Fibroblast of skin of right quadriceps (primary cell): ENCODE data around the gene CLEC6A.
"Not testable (repeated sequence)": the region's sequence is repeated elsewhere in the genome, so short reads cannot be mapped to it uniquely, and the experiment has no call there.

Source experiments
- DNase-seq: peaks from one replicate; pipeline ENCODE4 v3.0.0-alpha.2; 2013

Gene CLEC6A

DNA sequence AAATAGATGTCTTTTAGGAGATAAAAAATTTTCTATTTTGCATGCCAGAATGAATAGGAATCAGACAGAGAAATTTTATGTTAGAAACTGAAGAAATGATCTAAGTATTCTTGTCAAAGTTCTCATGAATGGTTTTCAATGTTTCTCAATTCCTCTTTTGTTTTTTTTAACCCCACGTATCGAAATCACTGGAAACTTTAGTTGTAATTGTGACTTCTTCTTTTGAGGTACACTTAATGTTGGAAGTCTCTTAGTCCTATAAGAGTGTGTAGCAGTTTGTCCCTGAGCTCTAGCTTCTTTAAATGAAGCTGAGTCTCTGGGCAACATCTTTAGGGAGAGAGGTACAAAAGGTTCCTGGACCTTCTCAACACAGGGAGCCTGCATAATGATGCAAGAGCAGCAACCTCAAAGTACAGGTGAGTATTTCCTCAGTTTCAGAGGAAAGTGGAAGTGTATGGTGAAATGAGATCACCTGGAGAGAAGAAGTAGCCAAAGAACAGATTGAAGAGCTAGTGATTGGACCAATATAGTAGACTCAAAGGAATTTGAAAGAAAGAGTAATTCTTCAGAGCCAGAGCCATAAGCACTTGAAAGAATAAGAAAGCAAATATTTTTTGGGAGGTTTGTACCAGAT lies at the start of gene CLEC6A:
Gene CLEC6A (plus strand): TSS at position 236 of the 634 bp plus-strand sequence. CDS start 150 bp downstream, at position 386.
- no peak for DNase-seq

DNA sequence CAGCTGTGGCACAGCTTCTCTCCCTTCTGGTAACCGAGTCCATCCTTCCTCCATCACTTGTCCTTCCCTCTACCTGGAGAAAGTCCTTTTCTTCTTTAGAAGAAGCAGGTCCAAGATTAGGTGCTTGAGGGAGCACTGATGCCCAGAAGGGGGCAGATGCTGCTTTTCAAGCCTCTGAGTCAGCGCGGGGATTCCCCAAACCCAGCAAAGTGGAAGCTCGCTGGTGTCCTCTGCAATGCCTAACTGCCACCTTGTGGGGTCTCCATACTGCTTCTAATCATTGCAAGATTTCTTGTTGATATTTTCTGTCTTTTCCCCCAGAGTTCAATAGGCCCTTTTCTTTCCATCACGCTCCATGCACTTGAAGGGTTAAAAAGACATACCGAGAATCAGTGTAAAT lies 36.2 kb upstream of the CLEC6A start:
- DNase-seq, result not testable (repeated sequence)

DNA sequence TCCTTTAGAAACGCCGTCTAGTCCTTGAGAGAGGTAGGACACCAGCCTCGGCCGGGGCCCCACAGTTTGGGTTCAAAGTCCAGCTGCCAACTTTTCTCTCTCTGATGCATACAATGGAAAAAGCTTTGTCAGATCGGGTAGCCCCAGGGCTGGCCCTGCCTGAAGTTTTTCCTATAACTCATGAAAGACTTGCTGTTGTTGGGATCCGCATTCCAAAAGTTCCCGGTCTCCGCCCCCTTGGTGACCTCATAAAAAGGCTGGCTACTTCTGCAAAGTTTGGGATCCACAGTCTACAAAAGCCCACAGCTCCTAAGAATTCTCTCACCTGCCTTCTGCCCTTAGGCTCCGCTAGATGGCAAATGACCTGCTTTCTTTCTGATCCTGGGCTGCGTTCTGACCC lies 35.3 kb upstream of the CLEC6A start:
- DNase-seq, result no peak

DNA sequence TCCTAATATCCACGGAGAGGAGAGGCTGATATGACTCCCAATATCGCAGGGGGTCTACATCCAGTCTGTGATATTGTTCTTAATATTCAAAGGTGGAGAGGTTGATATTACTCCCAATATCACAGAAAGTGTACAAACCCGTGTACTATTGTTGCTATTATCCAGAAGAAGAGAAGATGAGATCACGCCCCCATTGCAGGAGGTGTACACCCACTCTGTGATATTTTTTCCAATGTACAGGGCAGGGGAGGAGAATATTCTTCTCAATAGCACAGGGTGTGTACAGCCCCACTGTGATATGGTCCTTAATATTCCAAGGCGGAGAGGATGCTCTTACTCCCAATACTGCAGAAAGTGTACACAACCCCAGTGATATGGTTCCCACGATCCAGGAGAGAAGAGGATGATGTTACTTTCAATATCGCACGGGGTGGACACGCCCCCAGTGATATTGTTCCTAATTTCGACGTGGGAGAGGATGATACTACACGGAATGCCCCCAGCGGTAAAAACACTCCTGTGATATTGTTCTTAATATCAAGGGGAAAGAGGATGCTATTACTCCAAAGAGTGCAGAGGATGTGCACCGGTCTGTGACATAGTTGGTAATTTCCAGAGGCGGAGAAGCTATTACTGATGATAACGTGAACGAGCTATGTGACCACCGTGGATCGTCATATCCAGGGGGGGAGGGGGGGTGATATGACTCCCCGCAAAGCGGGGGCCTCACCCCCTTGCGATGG lies 11.1 kb upstream of the CLEC6A start:
- not testable (repeated sequence) for DNase-seq

DNA sequence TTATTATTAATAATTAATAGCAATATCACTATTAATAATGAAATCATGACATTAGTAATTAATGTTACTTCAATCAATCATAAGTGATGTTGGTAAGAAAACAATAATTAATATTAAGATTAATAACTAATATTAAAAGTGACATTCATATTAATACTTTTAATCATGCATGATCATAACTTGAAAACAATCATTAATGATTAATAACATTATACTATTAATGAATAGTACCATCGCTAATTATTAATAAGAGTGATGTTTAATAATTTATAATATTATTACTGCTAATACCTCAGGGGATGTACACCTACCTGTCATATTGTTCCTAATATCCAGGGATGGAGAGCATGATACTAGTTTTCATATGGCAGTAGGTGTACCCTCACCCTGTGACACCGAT lies 10.0 kb upstream of the CLEC6A start:
- DNase-seq, result no peak

DNA sequence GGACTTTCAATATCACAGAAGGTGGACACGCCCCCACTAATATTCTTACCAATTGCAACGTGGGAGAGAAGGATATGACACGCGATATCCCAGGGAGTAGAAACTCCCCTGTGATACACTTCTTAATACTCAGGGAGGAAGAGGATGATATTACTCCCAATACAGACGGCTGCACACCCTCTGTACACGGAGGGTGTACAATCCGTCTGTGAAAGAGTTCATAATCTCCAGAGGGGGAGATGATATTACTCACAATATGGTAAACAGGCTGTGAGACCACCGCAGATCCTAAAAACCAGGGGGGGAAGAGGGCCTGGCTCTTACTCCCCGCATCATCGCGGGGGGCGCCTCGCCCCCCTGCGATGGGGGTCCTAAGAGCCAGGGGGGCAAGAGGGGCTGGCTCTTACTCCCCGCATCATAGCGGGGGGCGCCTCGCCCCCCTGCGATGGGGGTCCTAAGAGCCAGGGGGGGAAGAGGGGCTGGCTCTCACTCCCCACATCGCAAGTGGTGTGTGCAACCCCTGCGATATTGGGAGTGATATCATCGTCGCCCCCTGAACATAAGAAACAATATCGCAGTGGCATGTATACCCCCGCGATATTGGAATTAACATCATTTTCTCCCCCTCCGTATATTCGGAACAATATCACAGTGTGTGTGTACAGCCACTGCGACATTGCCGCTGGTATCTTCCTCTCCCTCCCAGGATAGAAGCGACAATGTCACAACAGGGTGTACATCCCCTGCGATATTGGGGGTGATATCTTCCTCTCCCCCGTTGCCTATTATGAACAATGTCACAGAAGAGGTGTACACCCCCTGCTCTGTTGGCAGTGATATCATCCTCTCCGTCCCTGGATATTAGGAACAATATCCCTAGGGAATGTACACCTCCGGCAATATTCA lies 8.9 kb upstream of the CLEC6A start:
- no peak for DNase-seq

DNA sequence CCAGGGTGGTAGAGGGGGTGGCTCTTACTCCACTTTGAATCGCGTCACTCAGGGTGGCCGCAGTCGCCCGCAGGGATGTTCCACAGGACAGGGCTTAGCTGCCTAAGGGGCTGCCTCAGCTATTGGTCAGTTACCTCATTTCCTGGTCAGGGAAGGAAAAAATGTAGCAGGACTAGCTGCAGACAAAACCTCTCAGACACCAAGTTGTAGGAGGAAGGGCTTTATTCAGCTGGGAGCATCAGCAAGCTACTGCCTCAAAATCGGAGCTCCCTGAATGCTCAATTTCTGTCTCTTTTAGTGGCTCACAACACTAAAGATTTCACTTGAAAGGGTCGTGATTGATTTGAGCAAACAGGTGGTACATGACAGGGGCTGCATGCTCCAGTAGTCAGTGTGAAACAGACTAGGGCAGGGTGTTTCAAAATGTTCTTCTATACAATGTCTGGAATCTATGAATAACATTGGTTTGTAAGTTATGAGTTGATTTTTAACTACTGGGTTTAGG lies 6.4 kb upstream of the CLEC6A start:
- DNase-seq, result no peak

DNA sequence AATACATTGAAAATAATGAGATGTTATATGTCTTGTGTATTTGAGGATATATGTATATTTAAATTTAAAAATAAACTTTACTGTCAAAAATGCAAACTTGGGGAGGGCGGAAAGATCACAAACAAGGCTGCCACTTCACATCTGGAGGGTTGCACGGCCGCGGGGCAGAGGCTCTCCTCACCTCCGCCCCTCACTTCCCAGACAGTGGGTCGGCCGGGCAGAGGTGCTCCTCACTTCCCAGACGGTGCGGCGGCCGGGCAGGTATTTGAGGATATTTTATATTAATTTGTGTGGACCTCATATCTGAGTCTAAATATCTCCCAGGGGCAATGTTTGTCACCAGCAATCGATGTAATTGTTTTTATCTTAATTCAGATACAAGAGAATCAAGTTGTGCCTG lies 3.7 kb upstream of the CLEC6A start:
- DNase-seq, result no peak

DNA sequence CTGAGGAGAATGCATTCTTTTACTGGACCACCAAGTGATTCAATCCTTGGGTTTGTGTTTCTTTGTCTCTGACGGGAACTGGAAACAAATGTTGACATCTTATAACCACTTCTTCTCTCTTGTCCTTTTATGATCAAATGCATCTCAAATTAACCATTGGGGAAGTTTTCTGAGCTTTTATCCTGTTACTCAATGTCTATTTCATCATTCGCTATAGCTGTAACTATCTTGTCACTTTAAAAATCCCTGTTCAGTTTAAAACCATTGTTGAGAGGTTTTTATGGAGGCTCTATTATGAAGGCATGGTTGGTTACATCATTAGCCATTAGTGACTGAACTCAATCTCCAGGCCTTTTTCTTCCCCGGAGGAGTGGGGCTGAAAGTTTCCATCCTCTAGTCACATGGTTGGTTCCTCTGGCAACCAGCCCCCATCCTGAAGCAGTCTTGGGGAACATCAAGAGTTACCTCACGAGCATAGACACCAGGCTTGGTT lies 2.7 kb upstream of the CLEC6A start:
- DNase-seq, result no peak

DNA sequence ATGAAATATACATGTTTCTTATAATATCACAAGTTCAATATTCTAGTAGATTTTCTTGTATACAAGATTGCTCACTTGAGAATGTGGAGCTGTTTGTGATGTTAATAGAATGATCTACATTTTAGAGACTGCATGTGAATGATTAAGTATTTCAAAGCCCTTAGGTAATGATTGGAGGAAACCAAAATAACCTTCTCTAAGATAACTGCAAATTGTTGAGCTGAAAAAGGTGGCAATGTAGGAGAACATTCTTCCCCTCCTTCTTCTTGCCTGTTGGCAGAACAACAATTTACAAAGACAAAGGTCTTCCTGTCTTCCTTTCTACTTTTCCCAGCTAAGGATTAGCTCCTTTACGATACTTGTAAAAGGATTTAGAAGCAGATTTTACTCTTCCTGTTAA lies 2.0 kb upstream of the CLEC6A start:
- DNase-seq, result no peak

DNA sequence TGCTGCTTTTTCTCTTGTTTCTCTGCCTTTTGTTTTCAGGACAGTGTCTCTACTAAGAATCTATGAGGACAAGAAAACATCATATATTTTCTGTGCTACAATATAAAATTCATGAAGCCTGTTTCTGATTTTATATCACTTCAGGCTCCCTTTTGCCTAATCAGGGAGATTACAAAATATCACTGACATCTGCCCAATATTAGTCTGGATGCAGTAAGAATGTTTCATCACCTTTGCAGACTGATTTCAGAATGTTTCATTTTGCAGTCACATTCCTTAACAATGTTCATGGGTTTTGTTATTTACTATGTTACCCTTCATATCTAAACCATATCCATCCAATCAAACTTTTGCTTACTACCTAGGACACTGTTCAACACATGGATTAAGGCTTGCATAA lies 491 bp upstream of the CLEC6A start:
- DNase-seq, result no peak

DNA sequence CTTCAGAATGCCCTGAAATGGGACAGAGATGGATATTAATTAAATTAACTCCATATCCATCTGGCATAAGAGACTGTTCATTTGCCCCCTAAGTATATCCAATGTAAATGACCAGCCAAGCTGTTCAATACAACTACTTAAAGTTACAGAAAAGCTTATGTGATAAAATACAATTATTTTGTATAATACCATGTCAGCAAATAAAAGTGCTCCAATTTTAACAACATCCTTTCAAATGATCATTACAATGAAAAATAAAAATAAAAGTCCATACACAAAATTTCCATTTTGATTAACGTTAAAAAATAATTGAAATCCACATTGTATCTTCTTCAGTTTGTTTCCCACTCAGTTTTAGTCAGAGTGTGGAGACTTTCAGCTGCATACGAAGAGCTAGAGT lies 5.7 kb downstream of the CLEC6A start:
- DNase-seq, result no peak

DNA sequence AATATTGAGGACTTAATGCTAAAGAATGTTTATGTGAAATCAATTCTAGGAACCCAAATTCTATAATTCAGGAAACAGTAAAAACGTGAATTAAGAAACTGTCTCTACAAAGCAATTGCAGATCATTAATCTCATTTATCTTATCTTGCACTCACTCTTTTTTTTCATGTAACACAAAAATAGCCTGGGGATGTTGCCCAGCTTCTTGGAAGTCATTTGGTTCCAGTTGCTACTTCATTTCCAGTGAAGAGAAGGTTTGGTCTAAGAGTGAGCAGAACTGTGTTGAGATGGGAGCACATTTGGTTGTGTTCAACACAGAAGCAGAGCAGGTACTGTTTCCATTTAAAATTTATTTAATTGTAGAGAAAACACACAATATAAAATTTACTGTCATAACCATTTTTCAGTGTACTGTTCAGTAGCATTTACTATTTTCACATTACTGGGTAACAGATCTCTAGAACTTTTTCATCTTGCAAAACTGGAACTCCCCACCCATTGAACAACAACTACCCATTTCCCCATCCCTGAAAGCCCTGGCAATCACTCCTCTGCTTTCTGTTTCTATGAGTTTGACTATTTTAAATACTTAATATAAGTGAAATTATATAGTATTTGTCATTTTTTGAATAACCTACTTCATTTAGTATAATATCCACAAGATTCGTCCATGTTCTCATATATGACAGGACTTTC lies 9.7 kb downstream of the CLEC6A start:
- DNase-seq, result no peak

DNA sequence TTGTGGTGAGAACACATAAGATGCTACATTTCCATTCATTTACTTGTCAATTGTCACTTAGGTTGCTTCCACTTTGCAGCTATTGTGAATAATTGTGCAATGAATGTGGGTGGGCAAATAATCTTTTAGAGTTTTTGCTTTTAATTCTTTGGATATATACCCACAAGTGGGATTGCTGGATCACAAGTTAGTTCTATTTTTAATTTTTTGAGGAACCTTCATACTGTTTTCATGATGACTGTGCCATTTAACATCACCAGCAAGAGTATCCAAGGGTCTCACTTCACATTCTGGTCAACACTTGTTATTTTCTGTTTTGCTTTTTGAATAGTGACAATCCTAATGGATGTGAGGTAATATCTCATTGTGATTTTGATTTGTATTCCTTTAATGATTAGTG lies 10.5 kb downstream of the CLEC6A start:
- no peak for DNase-seq

DNA sequence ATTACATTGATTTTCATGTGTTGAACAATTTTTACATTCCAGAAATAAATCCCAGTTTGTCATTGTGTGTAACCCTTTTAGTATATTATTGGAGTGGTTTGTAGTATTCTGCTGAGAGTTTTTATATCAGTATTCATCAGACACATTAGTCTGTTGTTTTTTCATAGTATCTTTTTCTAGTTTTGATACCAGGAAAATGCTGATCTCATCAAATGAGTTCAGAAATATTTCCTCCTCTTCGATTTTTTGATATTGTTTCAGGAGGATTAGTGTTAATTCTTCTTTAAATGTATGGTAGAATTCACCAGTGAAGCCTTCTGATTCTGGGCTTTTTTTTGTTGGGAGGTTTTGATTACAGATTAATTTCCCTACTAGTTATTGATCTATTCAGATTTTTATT lies 15.3 kb downstream of the CLEC6A start:
- no peak for DNase-seq

DNA sequence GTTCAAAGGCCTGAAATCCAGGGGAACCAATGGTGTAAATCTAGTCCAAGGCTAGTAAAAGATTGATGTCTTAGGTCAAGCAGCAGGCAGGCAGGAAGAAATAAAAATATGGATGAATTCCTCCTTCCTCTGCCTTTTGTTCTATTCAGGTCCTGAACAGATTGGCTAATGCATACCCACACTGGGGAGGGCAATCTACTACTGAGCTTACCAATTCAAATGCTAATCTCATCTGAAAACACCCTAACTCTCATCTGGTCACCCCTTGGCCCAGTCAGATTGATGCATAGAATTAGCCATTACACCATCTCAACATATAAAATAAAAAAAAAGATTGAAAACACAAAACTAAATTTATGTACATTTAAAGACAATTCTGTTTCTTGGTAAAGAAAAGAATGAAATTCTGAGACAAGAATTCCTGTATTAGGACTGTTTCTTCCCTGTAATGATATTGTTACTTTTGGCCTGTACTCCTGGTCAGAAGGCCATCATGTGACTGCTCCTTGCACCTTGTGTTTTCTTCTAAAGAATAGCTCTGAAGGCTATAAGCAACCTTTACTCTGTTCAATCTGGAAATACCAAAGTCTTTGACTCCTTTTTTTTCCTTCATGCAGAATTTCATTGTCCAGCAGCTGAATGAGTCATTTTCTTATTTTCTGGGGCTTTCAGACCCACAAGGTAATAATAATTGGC lies 19.9 kb downstream of the CLEC6A start:
- no peak for DNase-seq

DNA sequence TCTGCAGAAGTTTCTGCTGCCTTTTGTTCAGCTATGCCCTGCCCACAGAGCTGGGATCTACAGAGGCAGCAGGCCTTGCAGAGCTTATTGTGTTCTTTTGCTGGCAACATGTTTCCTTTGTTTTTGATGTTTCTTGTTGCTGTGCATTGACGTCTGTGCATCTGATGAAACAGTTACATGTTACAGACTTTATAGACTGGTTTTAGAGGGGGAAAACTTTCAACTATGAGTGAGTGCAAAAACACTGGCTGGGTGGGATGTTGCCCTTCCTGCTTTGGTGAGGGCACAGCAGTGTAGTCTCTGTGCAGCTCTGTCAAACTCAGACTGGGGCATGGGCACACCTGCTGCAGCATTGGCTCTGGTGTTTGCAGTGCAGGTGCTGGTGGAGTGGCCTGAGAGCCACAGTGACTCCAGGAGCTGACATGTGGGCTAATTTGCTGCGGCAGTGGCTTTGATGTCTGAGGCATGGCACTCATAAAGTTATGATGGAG lies 26.9 kb downstream of the CLEC6A start:
- DNase-seq, result no peak

DNA sequence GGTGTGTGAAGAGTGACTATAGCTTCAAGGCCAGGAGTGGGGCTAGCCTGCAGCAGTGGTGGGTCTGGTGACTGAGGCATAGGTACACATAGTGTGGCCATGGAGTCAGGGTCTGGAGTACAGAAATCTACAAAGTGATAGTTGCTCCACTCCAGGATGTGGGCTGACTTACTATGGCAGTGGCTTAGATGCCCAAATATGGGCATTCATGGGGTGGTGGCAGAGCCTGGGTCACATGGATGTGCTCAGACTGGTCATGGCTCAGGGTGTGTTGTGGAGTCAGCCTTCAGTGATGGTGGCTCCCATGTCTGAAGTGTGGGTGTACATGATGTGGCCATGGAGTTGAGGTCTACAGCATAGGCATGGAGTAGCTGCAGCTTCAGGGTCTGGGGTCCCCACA lies 27.3 kb downstream of the CLEC6A start:
- no peak for DNase-seq

DNA sequence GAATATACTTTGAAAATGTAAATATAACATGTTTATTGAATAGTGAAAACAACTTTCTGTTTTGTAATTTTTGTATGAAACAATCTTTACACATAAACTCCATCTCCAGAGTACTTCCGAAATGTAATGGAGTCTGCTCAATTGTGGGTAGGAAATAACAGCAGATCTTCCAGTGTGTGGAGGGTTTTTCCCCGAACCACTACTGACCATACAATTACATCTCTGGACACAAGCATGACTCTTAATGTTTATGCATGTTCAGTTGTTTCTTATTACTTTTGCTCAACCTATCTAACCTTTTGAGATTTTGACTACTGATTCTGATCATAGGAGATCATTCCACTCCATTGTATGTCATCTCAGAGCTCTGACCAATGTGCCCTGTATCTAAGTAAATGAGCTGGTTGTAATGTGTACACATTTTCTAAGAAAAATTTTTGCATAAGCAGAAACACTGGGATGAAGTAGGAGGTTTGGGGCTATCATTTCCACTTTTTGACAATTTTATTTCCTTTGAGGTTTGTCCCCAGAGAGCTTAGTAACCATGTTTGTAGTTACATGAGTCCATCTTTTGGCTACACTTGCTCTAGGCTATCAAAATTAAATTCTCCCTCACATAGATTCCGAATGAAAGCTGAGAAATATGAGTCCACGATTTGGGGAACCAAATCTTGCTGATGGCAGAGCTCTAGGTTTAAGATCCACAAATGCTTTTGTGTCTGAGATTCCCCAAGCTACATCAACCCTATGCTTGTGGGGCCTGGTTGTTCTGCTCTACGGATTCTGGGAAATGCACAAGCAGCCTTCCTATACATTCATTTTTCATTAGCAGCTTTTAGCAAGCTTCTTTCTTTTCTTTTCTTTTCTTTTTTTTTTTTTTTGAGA lies 36.1 kb downstream of the CLEC6A start:
- no peak for DNase-seq

DNA sequence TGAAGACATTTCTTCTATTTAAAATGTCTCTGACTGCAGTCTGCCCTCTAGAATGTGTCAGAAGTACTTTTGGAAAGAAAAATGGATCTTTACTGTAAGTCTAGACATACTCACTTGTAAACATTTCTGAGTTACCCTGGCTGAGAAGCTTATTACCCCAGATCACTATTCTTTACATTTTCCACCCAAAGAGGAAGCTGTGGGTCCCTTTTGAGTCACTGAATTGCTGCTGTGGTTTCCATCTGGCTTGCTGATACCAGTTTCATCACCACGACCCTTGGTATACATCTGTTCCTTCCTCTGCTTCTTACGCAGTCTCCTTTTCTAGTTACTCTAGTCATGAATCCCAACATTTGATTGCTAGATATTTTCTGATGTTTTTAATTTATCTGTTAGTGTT lies 37.3 kb downstream of the CLEC6A start:
- no peak for DNase-seq

DNA sequence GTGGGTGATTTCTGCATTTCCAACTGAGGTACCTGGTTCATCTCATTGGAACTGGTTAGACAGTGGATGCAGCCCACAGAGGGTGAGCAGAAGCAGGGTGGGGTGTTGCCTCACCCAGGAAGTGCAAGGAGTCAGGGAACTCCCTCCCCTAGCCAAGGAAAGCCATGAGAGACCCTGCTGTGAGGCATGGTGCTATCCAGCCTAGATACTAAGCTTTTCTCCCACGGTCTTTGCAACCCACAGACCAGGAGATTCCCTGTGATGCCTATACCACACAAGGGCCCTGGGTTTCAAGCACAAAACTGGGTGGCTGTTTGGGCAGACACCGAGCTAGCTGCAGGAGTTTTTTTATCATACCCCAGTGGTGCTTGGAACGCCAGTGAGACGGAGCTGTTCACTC lies 39.9 kb downstream of the CLEC6A start:
- DNase-seq, result not testable (repeated sequence)
